Measurements from ENCODE around the gene FBXL12.
"Not testable (repeated sequence)": the region's sequence is repeated elsewhere in the genome, so short reads cannot be mapped to it uniquely, and the experiment has no call there.

Gene FBXL12

GRCh38 chr19:9791073-9791367, 27.9 kb downstream of the FBXL12 start:
- not testable (repeated sequence) for DNase-seq

- DNase-seq: not testable (repeated sequence)
Observed at GRCh38 chr19:9789579-9789978, 29.3 kb downstream of the FBXL12 start.

- DNase-seq: no peak
Observed at GRCh38 chr19:9789066-9789465, 29.8 kb downstream of the FBXL12 start.

GRCh38 chr19:9788604-9789003, 30.3 kb downstream of the FBXL12 start:
- not testable (repeated sequence) for DNase-seq

- no peak for DNase-seq
Observed at GRCh38 chr19:9786819-9787218, 32.1 kb downstream of the FBXL12 start.

- no peak for DNase-seq
Observed at GRCh38 chr19:9786342-9786741, 32.5 kb downstream of the FBXL12 start.

GRCh38 chr19:9785367-9786331, 33.2 kb downstream of the FBXL12 start:
- DNase-seq: peak; percentile 99

GRCh38 chr19:9784163-9784496, 34.7 kb downstream of the FBXL12 start:
- DNase-seq: peak; percentile 8

GRCh38 chr19:9782338-9782737, 36.5 kb downstream of the FBXL12 start:
- DNase-seq: no peak

GRCh38 chr19:9768175-9769112, 50.4 kb downstream of the FBXL12 start, which contains the start of gene ZNF846:
Gene ZNF846 (minus strand): TSS chr19:9768738. CDS start chr19:9764950, 3,788 bp downstream.
- peak; percentile 99 for DNase-seq

Measured in eye (tissue), 1 donor.